ENCODE results near the gene PLD6. TPM values are rescaled to one million over a fixed set of nuclear protein-coding genes. Genes with fewer than 3 reads are reported as not detected.

Gene PLD6
- total RNA-seq, 4 donors from 2014 or later: 1.6 to 3.5 TPM; not detected in 2

DNA sequence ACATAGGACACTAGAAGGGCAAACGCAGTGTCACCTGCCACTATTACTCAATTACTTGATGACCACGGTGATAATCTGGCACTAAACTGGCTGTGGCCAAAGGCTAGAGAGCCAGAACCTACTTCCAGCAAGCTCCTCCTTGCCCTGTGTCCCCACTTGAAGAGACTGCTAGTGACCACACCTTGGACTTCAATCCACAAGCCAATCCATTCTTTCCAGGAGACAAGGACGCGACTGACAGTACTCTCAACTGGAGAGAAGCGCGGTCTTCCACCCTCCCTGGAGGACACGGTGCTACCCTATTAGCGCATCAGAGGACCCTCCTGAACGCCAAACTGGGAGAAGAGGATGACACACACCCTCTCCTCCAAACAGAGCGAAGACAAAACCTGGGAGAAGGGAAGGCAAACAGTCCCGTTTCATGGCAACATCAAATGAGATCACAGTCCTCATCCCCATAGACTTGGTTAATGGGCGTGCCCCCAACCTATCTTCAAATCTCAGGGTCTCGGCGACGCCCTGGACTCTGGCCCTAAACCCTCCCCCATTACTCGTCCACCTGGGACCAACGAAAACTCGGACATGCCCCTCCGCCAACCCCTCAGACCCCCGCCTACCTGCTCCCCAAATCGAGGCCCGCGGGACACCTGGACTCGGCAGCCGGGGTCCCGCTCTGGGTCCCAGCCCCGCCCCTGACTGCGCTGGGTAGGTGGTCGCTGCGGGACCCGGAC is 30.3 kb upstream of the PLD6 start:
- peak; percentile 76 to 82 for TF ChIP-seq POLR2A (IDR thresholded peaks at IDR 0.05)
- TF ChIP-seq, protein P1, sequence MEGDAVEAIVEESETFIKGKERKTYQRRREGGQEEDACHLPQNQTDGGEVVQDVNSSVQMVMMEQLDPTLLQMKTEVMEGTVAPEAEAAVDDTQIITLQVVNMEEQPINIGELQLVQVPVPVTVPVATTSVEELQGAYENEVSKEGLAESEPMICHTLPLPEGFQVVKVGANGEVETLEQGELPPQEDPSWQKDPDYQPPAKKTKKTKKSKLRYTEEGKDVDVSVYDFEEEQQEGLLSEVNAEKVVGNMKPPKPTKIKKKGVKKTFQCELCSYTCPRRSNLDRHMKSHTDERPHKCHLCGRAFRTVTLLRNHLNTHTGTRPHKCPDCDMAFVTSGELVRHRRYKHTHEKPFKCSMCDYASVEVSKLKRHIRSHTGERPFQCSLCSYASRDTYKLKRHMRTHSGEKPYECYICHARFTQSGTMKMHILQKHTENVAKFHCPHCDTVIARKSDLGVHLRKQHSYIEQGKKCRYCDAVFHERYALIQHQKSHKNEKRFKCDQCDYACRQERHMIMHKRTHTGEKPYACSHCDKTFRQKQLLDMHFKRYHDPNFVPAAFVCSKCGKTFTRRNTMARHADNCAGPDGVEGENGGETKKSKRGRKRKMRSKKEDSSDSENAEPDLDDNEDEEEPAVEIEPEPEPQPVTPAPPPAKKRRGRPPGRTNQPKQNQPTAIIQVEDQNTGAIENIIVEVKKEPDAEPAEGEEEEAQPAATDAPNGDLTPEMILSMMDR (IDR thresholded peaks at IDR 0.05): no peak
- H3K4me1 ChIP-seq: peaks cover 0 to 41% (median 2%) of the 10 kb centered on the region in 4 donors
- no peaks in the 10 kb centered on the region for H3K27me3 ChIP-seq
- peak overlapping the region; percentile 90 to 100 (median 100) for H3K4me3 ChIP-seq
- peaks cover 0 to 16% (median 0%) of the 10 kb centered on the region in 3 donors for H3K36me3 ChIP-seq
- peak in 2 of 3 donors; percentile 60 to 74 for DNase-seq
- peak overlapping the region; percentile 87 to 99 (median 96) for H3K27ac ChIP-seq
- no peaks in the 10 kb centered on the region for H3K9me3 ChIP-seq

DNA sequence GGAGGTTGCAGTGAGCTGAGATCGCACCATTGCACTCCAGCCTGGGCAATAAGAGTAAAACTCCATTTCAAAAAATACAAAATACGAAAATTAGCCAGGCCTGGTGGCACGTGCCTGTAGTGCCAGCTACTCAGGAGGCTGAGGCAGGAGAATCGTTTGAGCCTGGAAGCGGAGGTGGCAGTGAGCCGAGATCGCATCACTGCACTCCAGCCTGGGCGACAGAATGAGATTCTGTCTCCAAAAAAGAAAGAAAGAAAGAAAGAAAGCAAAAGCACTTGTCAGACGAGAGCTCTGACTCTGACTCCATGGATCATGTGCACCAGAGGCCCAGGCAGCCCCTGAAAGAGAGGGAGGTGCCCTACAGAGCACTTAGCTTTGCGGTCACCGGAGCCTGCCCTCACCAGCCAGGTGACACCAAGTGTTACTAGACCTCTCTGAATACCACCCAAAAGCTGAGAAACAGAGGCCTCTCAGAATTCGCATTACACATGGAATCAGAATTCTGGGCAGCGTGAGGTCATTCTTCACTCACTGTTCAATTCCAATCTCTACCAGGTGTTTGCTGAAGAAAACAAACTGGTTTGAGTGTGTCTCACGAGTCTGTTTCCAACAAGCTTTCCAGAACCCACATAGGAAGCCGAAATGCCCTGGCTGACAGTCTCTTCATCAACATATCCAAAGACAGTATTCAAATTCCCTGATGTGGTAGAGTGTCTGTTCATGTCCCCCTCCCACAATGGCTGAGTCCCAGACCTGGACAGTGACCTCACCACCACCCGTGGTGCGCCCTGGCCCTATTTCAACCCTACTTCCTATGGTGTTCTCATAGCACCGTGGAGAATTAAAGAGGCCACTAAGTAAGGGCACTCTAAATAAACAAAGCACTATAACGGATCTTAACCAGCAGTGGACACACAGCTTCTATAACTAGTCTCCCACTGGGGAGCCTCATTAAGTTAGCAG is 29.4 kb upstream of the PLD6 start:
- peaks cover 0 to 42% (median 2%) of the 10 kb centered on the region in 4 donors for H3K4me1 ChIP-seq

DNA sequence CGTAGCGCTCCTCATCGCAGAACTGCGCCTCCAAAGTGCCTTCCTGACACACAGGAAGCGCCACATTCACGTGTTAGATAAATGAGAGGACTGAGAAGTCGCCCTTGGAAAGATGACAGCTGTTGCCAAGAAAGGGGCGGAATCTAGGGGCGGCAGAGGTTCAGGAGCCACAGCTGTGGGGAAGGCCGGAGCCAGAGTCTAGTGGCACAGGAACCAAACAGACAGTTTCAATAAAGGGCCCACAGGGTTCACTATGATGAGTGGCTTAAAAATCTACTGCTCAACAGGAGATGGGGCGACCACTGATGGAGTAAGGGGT is 26.1 kb upstream of the PLD6 start:
- no peak for TF ChIP-seq POLR2A (IDR thresholded peaks at IDR 0.05)
- TF ChIP-seq, protein P1 (IDR thresholded peaks at IDR 0.05): no peak
- no peak overlapping the region for H3K4me3 ChIP-seq
- H3K36me3 ChIP-seq: peaks cover 0 to 58% (median 0%) of the 10 kb centered on the region in 3 donors
- DNase-seq: no peak
- H3K4me1 ChIP-seq: peaks cover 0 to 33% (median 2%) of the 10 kb centered on the region in 4 donors
- H3K9me3 ChIP-seq: no peaks in the 10 kb centered on the region
- H3K27ac ChIP-seq: peak overlapping the region in 3 of 4 donors; percentile 17 to 65 (median 45)
- no peaks in the 10 kb centered on the region for H3K27me3 ChIP-seq

More for the DNA sequence above, 29.4 kb upstream of the PLD6 start:
- Histone ChIP-seq H3K4me3 (peak overlapping the region; percentile 90 to 100 (median 100)), H3K36me3 (peaks cover 0 to 25% (median 0%) of the 10 kb centered on the region in 3 donors), H3K9me3 (no peaks in the 10 kb centered on the region), H3K27me3 (no peaks in the 10 kb centered on the region), H3K27ac (peak overlapping the region; percentile 87 to 99 (median 96))
- DNase-seq: no peak
- TF ChIP-seq, protein P1 (IDR thresholded peaks at IDR 0.05): no peak
- no peak for TF ChIP-seq POLR2A (IDR thresholded peaks at IDR 0.05)

DNA sequence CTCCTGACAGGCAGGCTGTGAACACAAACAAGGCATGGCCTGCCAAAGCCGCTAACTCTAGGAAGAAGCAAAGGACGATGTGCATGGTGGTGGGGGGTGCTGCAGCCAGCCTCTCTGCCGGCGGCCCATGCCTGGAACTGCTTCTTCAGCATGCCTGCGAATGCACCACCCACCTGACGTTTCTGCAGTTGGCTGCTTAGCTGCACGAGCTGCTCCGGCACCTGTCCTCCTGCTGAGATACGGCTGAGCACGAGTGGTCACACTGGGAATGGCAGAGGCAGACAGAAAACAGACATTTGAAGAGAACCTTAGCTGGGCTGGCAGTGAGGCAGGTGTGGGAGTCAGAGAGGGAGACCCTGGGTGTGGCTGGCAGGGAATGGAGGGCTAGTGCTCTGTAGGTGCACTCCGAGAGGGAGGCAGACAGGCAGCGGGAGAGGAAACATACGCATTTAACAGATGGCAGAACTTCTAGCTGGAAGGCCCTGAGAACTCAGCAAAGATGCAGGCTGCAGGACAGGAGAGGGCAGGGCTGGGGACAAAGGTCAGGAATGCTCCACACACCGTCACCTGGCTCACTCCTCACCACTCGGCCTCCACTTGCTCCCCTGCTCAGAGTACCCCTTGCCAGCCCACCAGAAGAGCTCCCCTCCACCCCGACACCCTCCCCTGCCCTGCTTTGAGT is 25.6 kb upstream of the PLD6 start:
- no peak for TF ChIP-seq POLR2A (IDR thresholded peaks at IDR 0.05)
- TF ChIP-seq, protein P1 (IDR thresholded peaks at IDR 0.05): no peak
- Histone ChIP-seq H3K4me3 (no peak overlapping the region), H3K36me3 (peaks cover 0 to 63% (median 3%) of the 10 kb centered on the region in 3 donors), H3K9me3 (no peaks in the 10 kb centered on the region), H3K27me3 (no peaks in the 10 kb centered on the region), H3K4me1 (peaks cover 0 to 33% (median 2%) of the 10 kb centered on the region in 4 donors), H3K27ac (peak overlapping the region in 2 of 4 donors; percentile 45 to 65)
- DNase-seq: peak in 2 of 3 donors; percentile 74 to 76

All from Peyer's patch (tissue), 4 donors.